Stimulated activated CD4-positive, alpha-beta T cell treated with anti-CD3 and anti-CD28 coated beads, Interleukin-15, amount 100 ng/mL, for 48 hours (primary cell): ENCODE results near the gene CELF1.

Experiments used
- DNase-seq, 2 donors: peaks; one replicate each; pipeline ENCODE4 v3.0.0-alpha.2; 2020; ENCODE audit warnings: low read depth in 2 of 2

CELF1 gene

DNA sequence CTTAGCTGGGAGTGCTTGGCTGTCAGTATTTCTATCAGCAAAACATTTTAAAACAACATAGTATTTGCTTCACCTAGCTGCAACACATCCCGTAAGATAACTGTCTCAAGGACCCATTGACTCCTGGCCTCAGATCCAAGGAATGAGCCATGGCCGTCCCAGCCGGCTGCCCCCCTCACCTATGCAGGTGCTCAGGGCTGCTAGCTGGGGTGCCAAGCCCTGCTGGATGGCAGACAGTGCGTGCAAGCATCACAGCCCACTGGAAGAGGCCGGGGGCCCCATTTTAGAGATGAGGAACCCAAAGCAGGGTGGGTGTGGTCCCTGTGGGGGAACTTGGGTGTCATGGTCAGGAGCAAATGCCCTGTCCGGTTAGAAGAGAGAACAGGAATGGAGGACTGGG, 135.2 kb downstream of the CELF1 start:
- DNase-seq, result no peak

- no peak for DNase-seq
Measured at GRCh38 chr11:47415949-47416472, 136.9 kb downstream of the CELF1 start.
